Measurements from ENCODE around the gene FOXP1. TPM values are rescaled to one million over a fixed set of nuclear protein-coding genes. Genes with fewer than 3 reads are reported as not detected.

Gene FOXP1
- total RNA-seq, 2 experiments from 2014 or later: 120 to 122 TPM

GRCh38 chr3:71419369-71419768, 164.2 kb downstream of the FOXP1 start:
- Mint-ChIP-seq H3K9me3 (ENCODE audit: insufficient read depth) (no peaks in the 10 kb centered on the region), H3K4me3 (no peak overlapping the region), H3K27ac (no peak overlapping the region), H3K36me3 (ENCODE audit: low read depth) (peaks cover 12% of the 10 kb centered on the region), H3K27me3 (ENCODE audit: low read depth) (no peaks in the 10 kb centered on the region), H3K4me1 (ENCODE audit: low read depth) (peaks cover 87% of the 10 kb centered on the region)
- DNase-seq (no peak), ATAC-seq (no peak)
- POLR2A ChIA-PET: interaction anchor here (4.0 kb wide), 1 partner anchor 36 kb away, joined by 12 read pairs; no protein-coding TSS in a partner anchor
- CTCF ChIA-PET: interaction anchor here (0.6 to 1.3 kb wide), 3 partner anchors 18 to 92 kb away, joined by 3 read pairs; no protein-coding TSS in a partner anchor

DNA sequence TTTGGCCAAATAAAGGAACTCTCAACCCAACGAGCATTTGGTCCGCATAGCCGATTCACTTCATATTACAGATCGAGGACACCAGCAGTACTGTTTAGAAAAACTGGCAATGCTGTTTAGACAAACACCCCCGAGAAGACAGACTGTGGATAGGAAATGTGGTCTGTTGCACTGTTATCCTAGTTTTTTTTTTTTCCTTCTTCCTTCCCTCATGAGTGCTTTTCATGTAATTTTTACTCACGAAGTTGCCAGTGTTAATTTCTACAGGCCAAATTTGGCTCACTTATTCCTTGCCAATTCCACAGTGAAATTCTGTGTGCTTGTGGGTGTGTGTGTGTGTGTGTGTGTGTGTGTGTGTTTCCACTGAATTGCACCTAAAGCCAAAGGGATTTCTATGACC, 165.7 kb downstream of the FOXP1 start:
- no peak for DNase-seq
- no peak for ATAC-seq
- H3K4me3 Mint-ChIP-seq: no peak overlapping the region
- no peaks in the 10 kb centered on the region for H3K27me3 Mint-ChIP-seq (ENCODE audit: low read depth)
- peak overlapping the region; percentile 20 for H3K27ac Mint-ChIP-seq
- CTCF ChIA-PET: interaction anchor here (0.7 to 3.6 kb wide), 24 partner anchors 8 to 433 kb away, joined by 3 to 26 read pairs (median 6); no protein-coding TSS in a partner anchor
- peaks cover 8% of the 10 kb centered on the region for H3K36me3 Mint-ChIP-seq (ENCODE audit: low read depth)
- no peaks in the 10 kb centered on the region for H3K9me3 Mint-ChIP-seq (ENCODE audit: insufficient read depth)
- peaks cover 76% of the 10 kb centered on the region for H3K4me1 Mint-ChIP-seq (ENCODE audit: low read depth)
- POLR2A ChIA-PET: interaction anchor here (0.8 to 4.0 kb wide), 3 partner anchors 26 to 37 kb away, joined by 3 to 12 read pairs (median 7); no protein-coding TSS in a partner anchor

- Mint-ChIP-seq H3K4me1 (ENCODE audit: low read depth) (peaks cover 67% of the 10 kb centered on the region), H3K27ac (peak overlapping the region; percentile 80), H3K27me3 (ENCODE audit: low read depth) (no peaks in the 10 kb centered on the region), H3K36me3 (ENCODE audit: low read depth) (peaks cover 8% of the 10 kb centered on the region), H3K4me3 (peak overlapping the region; percentile 58), H3K9me3 (ENCODE audit: insufficient read depth) (no peaks in the 10 kb centered on the region)
- DNase-seq: peak; percentile 75
- POLR2A ChIA-PET: interaction anchor here (0.6 to 4.0 kb wide), 5 partner anchors 11 to 44 kb away, joined by 3 to 12 read pairs (median 6); no protein-coding TSS in a partner anchor
- CTCF ChIA-PET: interaction anchor here (0.6 to 3.6 kb wide), 31 partner anchors 9 to 432 kb away, joined by 3 to 26 read pairs (median 5); no protein-coding TSS in a partner anchor
- peak; percentile 73 for ATAC-seq
These were observed 166.7 kb downstream of the FOXP1 start for GRCh38 chr3:71416876-71417275.

GRCh38 chr3:71415681-71416122, 167.8 kb downstream of the FOXP1 start:
- Mint-ChIP-seq H3K36me3 (ENCODE audit: low read depth) (peaks cover 6% of the 10 kb centered on the region), H3K4me1 (ENCODE audit: low read depth) (peaks cover 56% of the 10 kb centered on the region), H3K9me3 (ENCODE audit: insufficient read depth) (no peaks in the 10 kb centered on the region), H3K27me3 (ENCODE audit: low read depth) (no peaks in the 10 kb centered on the region), H3K4me3 (peak overlapping the region; percentile 58), H3K27ac (peak overlapping the region; percentile 63)
- ChIA-PET POLR2A (interaction anchor here (0.6 to 4.0 kb wide), 4 partner anchors 17 to 329 kb away, joined by 3 to 12 read pairs (median 4); no protein-coding TSS in a partner anchor), CTCF (interaction anchor here (0.6 to 3.6 kb wide), 14 partner anchors 9 to 111 kb away, joined by 3 to 26 read pairs (median 6); no protein-coding TSS in a partner anchor)
- DNase-seq: no peak
- peak; percentile 35 for ATAC-seq

- Mint-ChIP-seq H3K9me3 (ENCODE audit: insufficient read depth) (no peaks in the 10 kb centered on the region), H3K4me3 (no peak overlapping the region), H3K4me1 (ENCODE audit: low read depth) (peaks cover 52% of the 10 kb centered on the region), H3K27me3 (ENCODE audit: low read depth) (no peaks in the 10 kb centered on the region), H3K27ac (peak overlapping the region; percentile 5), H3K36me3 (ENCODE audit: low read depth) (peaks cover 3% of the 10 kb centered on the region)
- ChIA-PET CTCF (interaction anchor here (0.7 to 3.6 kb wide), 3 partner anchors 16 to 97 kb away, joined by 3 to 17 read pairs (median 9); no protein-coding TSS in a partner anchor), POLR2A (no interaction called here)
- DNase-seq (no peak), ATAC-seq (no peak)
These were observed 169.2 kb downstream of the FOXP1 start for GRCh38 chr3:71414189-71414927.

GRCh38 chr3:71413572-71413971, 170.0 kb downstream of the FOXP1 start:
- ChIA-PET POLR2A (no interaction called here), CTCF (interaction anchor here (1.7 kb wide), 1 partner anchor 16 kb away, joined by 9 read pairs; no protein-coding TSS in a partner anchor)
- ATAC-seq (no peak), DNase-seq (no peak)
- Mint-ChIP-seq H3K4me3 (no peak overlapping the region), H3K9me3 (ENCODE audit: insufficient read depth) (no peaks in the 10 kb centered on the region), H3K4me1 (ENCODE audit: low read depth) (peaks cover 46% of the 10 kb centered on the region), H3K36me3 (ENCODE audit: low read depth) (peaks cover 3% of the 10 kb centered on the region), H3K27me3 (ENCODE audit: low read depth) (no peaks in the 10 kb centered on the region), H3K27ac (no peak overlapping the region)

GRCh38 chr3:71409352-71409751, 174.2 kb downstream of the FOXP1 start:
- H3K36me3 Mint-ChIP-seq (ENCODE audit: low read depth): peaks cover 4% of the 10 kb centered on the region
- DNase-seq (no peak), ATAC-seq (no peak)
- ChIA-PET CTCF (interaction anchor here (2.2 kb wide), 1 partner anchor 12 kb away, joined by 18 read pairs; no protein-coding TSS in a partner anchor), POLR2A (no interaction called here)
- peaks cover 8% of the 10 kb centered on the region for H3K4me1 Mint-ChIP-seq (ENCODE audit: low read depth)
- H3K27ac Mint-ChIP-seq: no peak overlapping the region
- H3K9me3 Mint-ChIP-seq (ENCODE audit: insufficient read depth): no peaks in the 10 kb centered on the region
- H3K4me3 Mint-ChIP-seq: no peak overlapping the region
- H3K27me3 Mint-ChIP-seq (ENCODE audit: low read depth): no peaks in the 10 kb centered on the region

DNA sequence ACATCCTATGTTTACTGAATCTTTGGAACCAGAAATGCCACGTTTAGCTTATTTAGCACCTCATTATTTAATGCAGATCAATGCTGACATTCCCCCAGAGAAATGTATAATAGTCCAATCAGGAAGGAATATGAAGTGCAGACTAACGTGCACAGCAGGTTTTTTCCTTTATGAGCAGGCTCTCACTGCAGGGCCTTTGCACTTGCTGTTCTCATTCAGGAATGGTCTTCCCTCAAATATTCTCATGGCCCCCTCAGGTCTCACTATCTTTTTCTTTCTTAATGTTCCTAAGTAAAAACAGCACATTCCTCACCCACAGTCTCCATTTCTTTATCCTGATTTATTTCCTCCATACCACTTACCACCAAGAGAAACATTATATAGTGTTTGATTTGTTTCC, 174.6 kb downstream of the FOXP1 start:
- ATAC-seq (no peak), DNase-seq (no peak)
- Mint-ChIP-seq H3K36me3 (ENCODE audit: low read depth) (peaks cover 4% of the 10 kb centered on the region), H3K4me1 (ENCODE audit: low read depth) (peaks cover 8% of the 10 kb centered on the region), H3K27ac (no peak overlapping the region), H3K4me3 (no peak overlapping the region), H3K9me3 (ENCODE audit: insufficient read depth) (no peaks in the 10 kb centered on the region), H3K27me3 (ENCODE audit: low read depth) (no peaks in the 10 kb centered on the region)
- POLR2A ChIA-PET: no interaction called here
- CTCF ChIA-PET: interaction anchor here (2.2 kb wide), 1 partner anchor 11 kb away, joined by 18 read pairs; no protein-coding TSS in a partner anchor

- H3K36me3 Mint-ChIP-seq (ENCODE audit: low read depth): peaks cover 6% of the 10 kb centered on the region
- DNase-seq (no peak), ATAC-seq (no peak)
- peaks cover 13% of the 10 kb centered on the region for H3K4me1 Mint-ChIP-seq (ENCODE audit: low read depth)
- H3K27ac Mint-ChIP-seq: no peak overlapping the region
- POLR2A ChIA-PET: no interaction called here
- no peaks in the 10 kb centered on the region for H3K27me3 Mint-ChIP-seq (ENCODE audit: low read depth)
- no peak overlapping the region for H3K4me3 Mint-ChIP-seq
- CTCF ChIA-PET: no interaction called here
- no peaks in the 10 kb centered on the region for H3K9me3 Mint-ChIP-seq (ENCODE audit: insufficient read depth)
These were observed 175.7 kb downstream of the FOXP1 start for GRCh38 chr3:71407823-71408222.

GRCh38 chr3:71406972-71407810, 176.3 kb downstream of the FOXP1 start:
- no peak overlapping the region for H3K27ac Mint-ChIP-seq
- ChIA-PET CTCF (interaction anchor here (1.4 kb wide), 1 partner anchor 9 kb away, joined by 4 read pairs; no protein-coding TSS in a partner anchor), POLR2A (no interaction called here)
- no peaks in the 10 kb centered on the region for H3K27me3 Mint-ChIP-seq (ENCODE audit: low read depth)
- H3K4me1 Mint-ChIP-seq (ENCODE audit: low read depth): peaks cover 14% of the 10 kb centered on the region
- H3K36me3 Mint-ChIP-seq (ENCODE audit: low read depth): peaks cover 6% of the 10 kb centered on the region
- no peaks in the 10 kb centered on the region for H3K9me3 Mint-ChIP-seq (ENCODE audit: insufficient read depth)
- H3K4me3 Mint-ChIP-seq: no peak overlapping the region
- DNase-seq (no peak), ATAC-seq (no peak)

DNA sequence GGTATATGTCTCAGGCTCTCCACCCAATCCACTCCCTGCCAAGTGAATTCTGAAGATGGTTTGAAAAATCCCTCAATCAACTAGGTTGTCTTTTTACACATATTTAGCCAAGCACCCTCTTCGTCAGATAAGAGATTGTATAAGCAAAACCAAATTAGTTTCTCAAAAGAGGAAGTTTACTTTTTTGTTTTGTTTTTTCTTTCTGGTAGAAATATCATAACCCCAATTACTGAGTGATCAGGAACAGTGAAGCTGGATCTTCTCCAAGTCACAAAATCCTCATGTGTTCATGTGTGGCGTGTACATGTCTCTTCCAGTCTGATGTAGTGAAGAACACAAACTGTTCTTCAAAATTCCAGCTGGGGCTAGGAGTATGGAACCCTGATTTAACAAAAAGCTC, 180.6 kb downstream of the FOXP1 start:
- DNase-seq: no peak
- POLR2A ChIA-PET: no interaction called here
- Mint-ChIP-seq H3K27me3 (ENCODE audit: low read depth) (no peaks in the 10 kb centered on the region), H3K9me3 (ENCODE audit: insufficient read depth) (no peaks in the 10 kb centered on the region), H3K27ac (peak overlapping the region; percentile 24), H3K4me1 (ENCODE audit: low read depth) (peaks cover 32% of the 10 kb centered on the region), H3K4me3 (no peak overlapping the region), H3K36me3 (ENCODE audit: low read depth) (peaks cover 6% of the 10 kb centered on the region)
- no peak for ATAC-seq
- CTCF ChIA-PET: no interaction called here
